HG03095 (cell line): ENCODE results near the gene UBASH3B.
"Not testable (repeated sequence)": the region's sequence is repeated elsewhere in the genome, so short reads cannot be mapped to it uniquely, and the experiment has no call there.

ENCODE experiments used
- ATAC-seq: cut with Tn5 transposase; IDR thresholded peaks from one replicate; pipeline ENCODE4 v1.9.1; 2021; ENCODE audit warnings: moderate library complexity; ENCODE audit not compliant: unreplicated experiment

The UBASH3B gene

GRCh38 chr11:122655527-122656072 is at the start of gene UBASH3B:
Gene UBASH3B, plus strand, starts transcription at chr11:122655722. Its CDS starts 328 bp downstream, at chr11:122656050.
- peak; percentile 82 for ATAC-seq

- not testable (repeated sequence) for ATAC-seq
Measured at GRCh38 chr11:122607162-122607561, 48.4 kb upstream of the UBASH3B start.

- no peak for ATAC-seq
Measured at GRCh38 chr11:122612123-122612824, 43.2 kb upstream of the UBASH3B start.

- no peak for ATAC-seq
Measured at GRCh38 chr11:122616718-122617117, 38.8 kb upstream of the UBASH3B start.

- ATAC-seq = no peak
Measured at GRCh38 chr11:122617297-122617696, 38.2 kb upstream of the UBASH3B start.

- ATAC-seq = no peak
Measured at GRCh38 chr11:122617926-122618325, 37.6 kb upstream of the UBASH3B start.

- ATAC-seq = no peak
Measured at GRCh38 chr11:122618927-122619326, 36.6 kb upstream of the UBASH3B start.

- no peak for ATAC-seq
Measured at GRCh38 chr11:122619757-122620156, 35.8 kb upstream of the UBASH3B start.

- ATAC-seq = not testable (repeated sequence)
Measured at GRCh38 chr11:122625501-122625900, 30.0 kb upstream of the UBASH3B start.

GRCh38 chr11:122625976-122626665 is 29.4 kb upstream of the UBASH3B start:
- ATAC-seq = no peak

- no peak for ATAC-seq
Measured at GRCh38 chr11:122627745-122628144, 27.8 kb upstream of the UBASH3B start.

- no peak for ATAC-seq
Measured at GRCh38 chr11:122628810-122629555, 26.5 kb upstream of the UBASH3B start.

- no peak for ATAC-seq
Measured at GRCh38 chr11:122632181-122632824, 23.2 kb upstream of the UBASH3B start.

GRCh38 chr11:122633219-122633829 is 22.2 kb upstream of the UBASH3B start:
- ATAC-seq = no peak

GRCh38 chr11:122634501-122634900 is 21.0 kb upstream of the UBASH3B start:
- ATAC-seq = no peak

- ATAC-seq = no peak
Measured at GRCh38 chr11:122637541-122637940, 18.0 kb upstream of the UBASH3B start.

- ATAC-seq = no peak
Measured at GRCh38 chr11:122642472-122642922, 13.0 kb upstream of the UBASH3B start.

- no peak for ATAC-seq
Measured at GRCh38 chr11:122642971-122643370, 12.6 kb upstream of the UBASH3B start.

GRCh38 chr11:122645847-122646246 is 9.7 kb upstream of the UBASH3B start:
- no peak for ATAC-seq

GRCh38 chr11:122646549-122647340 is 8.8 kb upstream of the UBASH3B start:
- no peak for ATAC-seq
